ENCODE results near the gene IL17C. TPM values are rescaled to one million over a fixed set of nuclear protein-coding genes. Genes with fewer than 3 reads are reported as not detected.
A peak's percentile ranks its signal among the peaks of the same experiment; 100 is the strongest.

IL17C gene
- total and polyA plus RNA-seq, 4 donors: not detected

- under 1% methylated on average over 25 of the region's 25 CpGs for WGBS
- TF ChIP-seq CTCF (IDR thresholded peaks at IDR 0.05; ENCODE audit: low read depth, low read length, missing input control) (no peak), ZBTB33 (IDR thresholded peaks at IDR 0.05) (no peak), EGR1 (IDR thresholded peaks at IDR 0.05; ENCODE audit: low read depth in 2 of 2) (no peak), YY1 (IDR thresholded peaks at IDR 0.05) (no peak)
- no peak for DNase-seq (ENCODE audit: low spot score)
- no peaks in the 10 kb centered on the region for H3K36me3 ChIP-seq (ENCODE audit: control insufficient read depth in 4 of 4, insufficient read depth in 3 of 4, low read depth in 1 of 4, low read length in 3 of 4)
- H3K9ac ChIP-seq (ENCODE audit: low read depth in 1 of 2, low read length in 2 of 2): no peak overlapping the region
- peak overlapping the region in 1 of 2 donors; percentile 40 for H3K27ac ChIP-seq (ENCODE audit: low read depth in 1 of 2, low read length in 2 of 2)
- peaks cover 7 to 30% (median 21%) of the 10 kb centered on the region in 4 donors for H3K4me1 ChIP-seq (ENCODE audit: control insufficient read depth in 4 of 4, insufficient read depth in 4 of 4, low read length in 3 of 4)
- H3K9me3 ChIP-seq (ENCODE audit: control insufficient read depth in 4 of 4, low read length in 3 of 4): no peaks in the 10 kb centered on the region
- no peaks in the 10 kb centered on the region for H3K27me3 ChIP-seq (ENCODE audit: control insufficient read depth in 4 of 4, insufficient read depth in 4 of 4, low read length in 3 of 4)
- H3K4me3 ChIP-seq (ENCODE audit: low read depth in 1 of 3, low read length in 3 of 3): peak overlapping the region; percentile 33 to 62 (median 60)
These were observed 47.7 kb downstream of the IL17C start for GRCh38 chr16:88686062-88686438.

- peak within 1 kb of the TSS in 1 of 2 donors; percentile 69 for H3K27ac ChIP-seq (ENCODE audit: low read depth in 1 of 2, low read length in 2 of 2)
- H3K9me3 ChIP-seq (ENCODE audit: control insufficient read depth in 4 of 4, low read length in 3 of 4): no peaks in the 10 kb centered on the region
- DNase-seq (ENCODE audit: low spot score): peak; percentile 83
- TF ChIP-seq SP1 (IDR thresholded peaks at IDR 0.05) (peak; percentile 25), ZBTB33 (IDR thresholded peaks at IDR 0.05) (no peak)
- H3K27me3 ChIP-seq (ENCODE audit: control insufficient read depth in 4 of 4, insufficient read depth in 4 of 4, low read length in 3 of 4): no peaks in the 10 kb centered on the region
- no peak within 1 kb of the TSS for H3K9ac ChIP-seq (ENCODE audit: low read depth in 1 of 2, low read length in 2 of 2)
- WGBS: 8% methylated on average over 65 of the region's 65 CpGs
- H3K4me3 ChIP-seq (ENCODE audit: low read depth in 1 of 3, low read length in 3 of 3): peak within 1 kb of the TSS; percentile 33 to 62 (median 60)
- peaks cover 7 to 27% (median 20%) of the 10 kb centered on the region in 4 donors for H3K4me1 ChIP-seq (ENCODE audit: control insufficient read depth in 4 of 4, insufficient read depth in 4 of 4, low read length in 3 of 4)
- no peaks in the 10 kb centered on the region for H3K36me3 ChIP-seq (ENCODE audit: control insufficient read depth in 4 of 4, insufficient read depth in 3 of 4, low read depth in 1 of 4, low read length in 3 of 4)
These were observed 48.3 kb downstream of the IL17C start, which contains the start of gene SNAI3 for GRCh38 chr16:88686439-88687253. TSS of gene SNAI3 (minus strand) at chr16:88686507. CDS start at chr16:88686406, 101 bp downstream.

GRCh38 chr16:88687254-88687576 is 48.8 kb downstream of the IL17C start:
- Histone ChIP-seq H3K27me3 (ENCODE audit: control insufficient read depth in 4 of 4, insufficient read depth in 4 of 4, low read length in 3 of 4) (no peaks in the 10 kb centered on the region), H3K4me1 (ENCODE audit: control insufficient read depth in 4 of 4, insufficient read depth in 4 of 4, low read length in 3 of 4) (peaks cover 7 to 27% (median 19%) of the 10 kb centered on the region in 4 donors), H3K36me3 (ENCODE audit: control insufficient read depth in 4 of 4, insufficient read depth in 3 of 4, low read depth in 1 of 4, low read length in 3 of 4) (no peaks in the 10 kb centered on the region), H3K4me3 (ENCODE audit: low read depth in 1 of 3, low read length in 3 of 3) (no peak overlapping the region), H3K9me3 (ENCODE audit: control insufficient read depth in 4 of 4, low read length in 3 of 4) (no peaks in the 10 kb centered on the region), H3K9ac (ENCODE audit: low read depth in 1 of 2, low read length in 2 of 2) (no peak overlapping the region), H3K27ac (ENCODE audit: low read depth in 1 of 2, low read length in 2 of 2) (no peak overlapping the region)
- no peak for DNase-seq (ENCODE audit: low spot score)
- WGBS: 58% methylated on average over 10 of the region's 10 CpGs
- no peak for TF ChIP-seq GABPA (IDR thresholded peaks at IDR 0.05 in 1 of 2, conservative IDR thresholded peaks at IDR 0.05 in 1 of 2)
- no peak for TF ChIP-seq ZBTB33 (IDR thresholded peaks at IDR 0.05)
- no peak for TF ChIP-seq RAD21 (IDR thresholded peaks at IDR 0.05)
- no peak for TF ChIP-seq NR2F2 (IDR thresholded peaks at IDR 0.05)
- no peak for TF ChIP-seq HNF4A (conservative IDR thresholded peaks at IDR 0.05)
- TF ChIP-seq CTCF (IDR thresholded peaks at IDR 0.05; ENCODE audit: low read depth, low read length, missing input control): no peak
- no peak for TF ChIP-seq TAF1 (conservative IDR thresholded peaks at IDR 0.05)
